GM19372 (cell line): ENCODE data around the gene COASY.

ENCODE experiments used
- ATAC-seq: cut with Tn5 transposase; IDR thresholded peaks from one replicate; pipeline ENCODE4 v1.9.1; 2021; ENCODE audit warnings: mild to moderate bottlenecking, low read depth, moderate library complexity; ENCODE audit not compliant: unreplicated experiment

Gene COASY

DNA sequence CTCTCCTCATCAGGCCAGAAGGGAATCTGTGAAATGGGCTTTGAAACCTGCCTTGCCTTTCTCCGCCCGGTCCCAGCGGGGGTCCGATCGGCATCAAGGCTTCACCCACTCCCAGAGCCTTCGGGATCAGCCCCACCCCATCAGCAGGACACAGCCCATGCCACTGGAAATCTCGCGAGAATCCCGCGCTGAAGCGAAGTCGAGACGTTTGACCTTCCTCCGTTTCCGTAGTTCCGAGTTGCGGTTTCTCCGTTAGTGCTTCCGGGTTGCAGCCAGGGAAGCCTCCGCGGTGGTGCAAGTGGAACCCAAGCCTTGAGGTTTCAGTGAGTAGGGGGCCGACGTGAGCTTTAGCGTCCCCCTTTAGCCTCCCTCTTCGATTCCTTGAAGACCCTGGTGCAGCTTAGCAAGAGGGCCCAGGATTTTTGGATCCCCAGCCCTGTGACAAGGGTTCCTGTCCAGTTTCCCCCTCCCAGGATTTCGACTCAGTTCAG, at the start of gene COASY:
TSS of gene COASY (plus strand) at position 252 of the 491 bp plus-strand sequence. CDS start 475 bp downstream, outside the sequence.
- no peak for ATAC-seq

DNA sequence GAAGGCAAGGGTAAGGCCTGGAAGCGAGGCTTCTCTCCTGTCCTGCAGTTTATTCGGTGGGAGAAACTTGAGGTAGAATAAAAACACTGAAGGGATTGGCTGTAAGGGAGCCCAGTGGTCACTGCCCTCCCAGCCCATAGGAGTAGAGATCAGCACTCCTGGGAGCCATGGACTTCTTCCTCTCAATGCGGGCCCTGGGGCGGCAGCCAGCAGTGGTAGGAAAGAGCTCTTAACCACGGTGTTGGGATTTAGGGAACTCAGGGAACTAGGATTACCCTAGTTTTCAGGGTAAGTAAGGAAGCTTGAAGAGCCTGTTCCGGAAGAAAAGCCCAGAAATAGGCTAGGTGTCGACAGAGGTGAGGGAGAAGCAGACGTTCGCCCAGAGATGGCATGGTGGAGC, 49.7 kb upstream of the COASY start:
- ATAC-seq, result no peak

DNA sequence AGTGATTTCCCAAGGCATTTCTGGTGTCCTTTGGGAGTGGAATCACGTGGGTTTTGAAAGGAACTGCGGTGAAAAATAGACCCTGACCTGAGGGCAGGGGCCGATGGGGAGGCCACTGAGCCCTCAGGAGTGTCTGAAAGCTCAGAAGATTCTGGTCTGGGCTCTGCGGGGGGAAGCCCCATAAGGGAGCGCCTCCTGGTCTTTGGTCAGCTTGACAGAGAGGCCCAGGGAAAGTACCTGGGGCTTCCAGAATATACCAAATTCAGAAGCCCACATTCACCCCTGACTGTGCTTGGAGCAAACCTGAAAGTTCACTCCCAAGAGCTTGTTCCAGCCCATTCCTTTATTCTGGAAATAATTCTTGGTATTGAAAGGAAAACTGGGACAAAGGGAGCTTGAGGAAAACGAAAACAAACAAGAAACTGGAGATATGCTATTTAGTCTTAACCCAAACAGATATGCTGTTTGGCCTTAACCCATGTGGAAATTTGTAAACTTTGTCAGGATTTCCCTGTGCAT, 49.2 kb upstream of the COASY start:
- ATAC-seq, result no peak

DNA sequence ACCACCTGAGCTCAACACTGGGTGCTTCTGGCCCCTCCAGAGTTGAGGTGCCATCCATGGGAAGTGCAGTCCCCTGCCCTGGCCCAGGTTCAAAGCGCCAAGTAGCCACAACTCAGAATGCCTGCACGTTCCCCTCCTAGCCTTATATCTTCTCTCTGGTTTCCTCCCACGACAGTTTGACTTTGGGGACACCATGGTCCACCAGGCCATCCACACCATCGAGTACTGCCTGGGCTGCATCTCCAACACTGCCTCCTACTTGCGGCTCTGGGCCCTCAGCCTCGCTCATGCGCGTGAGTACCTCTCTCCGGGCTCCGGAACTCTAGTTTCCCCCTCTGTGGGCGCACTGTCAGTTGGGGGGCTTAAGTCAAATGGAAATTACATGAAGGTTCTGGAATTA, 48.3 kb upstream of the COASY start:
- no peak for ATAC-seq

- no peak for ATAC-seq
Measured at GRCh38 chr17:42514279-42514678, 47.7 kb upstream of the COASY start.

GRCh38 chr17:42514867-42515266, 47.1 kb upstream of the COASY start:
- ATAC-seq, result no peak

DNA sequence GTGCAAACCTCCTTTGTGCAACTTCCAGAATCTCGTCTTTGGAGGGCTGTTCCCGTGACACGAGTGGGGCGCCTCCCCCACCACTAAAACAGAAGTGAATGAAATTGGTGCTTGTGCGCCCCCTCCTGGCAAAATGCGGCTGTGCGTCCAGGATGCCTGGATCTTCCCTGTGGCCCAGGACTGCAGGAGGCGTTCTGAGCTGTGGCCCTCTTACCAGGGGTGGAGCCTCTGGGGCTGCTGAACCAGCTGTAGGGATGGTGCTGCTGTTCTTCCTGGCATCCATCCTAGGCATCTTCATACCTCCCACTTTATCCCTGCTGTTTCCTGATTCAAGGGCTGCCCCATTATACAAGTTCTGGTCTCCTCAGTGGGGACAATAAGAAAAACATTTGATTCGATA, 44.4 kb upstream of the COASY start:
- ATAC-seq, result no peak

DNA sequence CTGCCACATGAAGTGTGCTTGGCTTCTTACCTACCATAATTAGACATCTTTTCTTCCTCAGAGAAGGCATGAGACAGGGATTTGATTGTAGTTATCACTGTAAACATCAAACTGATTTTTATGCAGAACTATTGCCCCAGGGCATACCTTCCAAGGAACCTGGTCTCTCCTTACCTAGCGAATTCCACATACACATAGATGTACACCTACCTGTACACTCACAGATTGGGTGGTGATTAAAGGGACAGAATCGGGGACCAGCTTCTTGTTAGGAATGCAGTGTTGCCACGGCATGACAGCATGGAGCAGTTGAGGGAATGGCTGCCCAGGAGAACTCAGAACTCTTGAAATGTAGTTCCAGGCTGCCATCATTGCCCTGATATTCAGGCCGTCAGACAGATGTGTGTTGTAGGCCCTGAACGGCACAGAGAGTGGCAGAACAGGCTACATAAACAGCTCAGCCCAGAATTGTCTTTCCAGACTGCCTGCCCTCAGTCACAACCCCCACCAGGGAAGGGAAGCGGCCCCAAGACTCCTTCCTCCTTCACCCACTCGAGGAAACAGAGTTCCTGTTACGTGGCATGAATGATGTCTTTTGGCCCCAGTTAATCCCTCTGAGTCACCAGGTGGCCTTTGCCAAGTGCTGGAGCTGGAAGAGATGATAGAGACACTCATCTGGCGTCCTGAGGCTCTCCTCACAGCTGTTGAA, 43.7 kb upstream of the COASY start:
- no peak for ATAC-seq

DNA sequence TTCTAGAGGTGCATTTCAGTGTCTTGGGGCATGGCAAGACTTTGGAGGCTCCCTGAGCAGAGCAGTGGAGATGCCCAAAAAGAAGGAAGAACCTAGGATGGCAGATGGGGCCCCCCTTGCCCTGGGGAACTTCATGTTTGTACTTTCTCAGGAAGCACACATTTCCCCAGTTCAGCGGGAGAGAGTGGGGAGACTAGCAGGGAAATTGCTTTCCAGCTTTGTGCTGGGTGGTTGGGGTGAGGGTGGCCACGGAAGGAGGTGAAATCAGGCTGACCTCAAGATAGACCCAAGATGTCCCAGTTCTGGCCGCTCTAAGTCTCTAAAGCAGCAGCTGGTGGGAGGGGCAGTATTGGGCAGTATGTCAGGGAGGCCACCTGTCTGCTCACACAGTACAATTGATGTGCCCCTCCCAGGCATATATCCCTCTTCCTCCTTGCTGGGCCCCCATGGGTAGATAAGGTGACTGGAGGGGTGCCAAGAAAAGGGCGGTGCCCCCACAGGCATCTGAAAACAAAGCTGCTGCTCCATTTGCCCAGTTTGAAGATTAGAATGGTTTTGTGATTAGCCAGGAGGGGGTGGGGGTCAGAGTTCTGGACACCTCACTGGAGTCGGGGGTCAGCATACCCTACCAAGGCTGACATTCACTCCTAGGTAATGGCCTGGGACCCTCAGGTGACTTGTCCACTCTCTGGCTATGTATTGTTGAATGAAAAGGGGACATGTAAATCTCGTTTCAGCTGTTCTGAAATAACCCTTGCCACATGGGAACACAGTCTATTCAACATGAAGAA, 43.0 kb upstream of the COASY start:
- ATAC-seq, result no peak

DNA sequence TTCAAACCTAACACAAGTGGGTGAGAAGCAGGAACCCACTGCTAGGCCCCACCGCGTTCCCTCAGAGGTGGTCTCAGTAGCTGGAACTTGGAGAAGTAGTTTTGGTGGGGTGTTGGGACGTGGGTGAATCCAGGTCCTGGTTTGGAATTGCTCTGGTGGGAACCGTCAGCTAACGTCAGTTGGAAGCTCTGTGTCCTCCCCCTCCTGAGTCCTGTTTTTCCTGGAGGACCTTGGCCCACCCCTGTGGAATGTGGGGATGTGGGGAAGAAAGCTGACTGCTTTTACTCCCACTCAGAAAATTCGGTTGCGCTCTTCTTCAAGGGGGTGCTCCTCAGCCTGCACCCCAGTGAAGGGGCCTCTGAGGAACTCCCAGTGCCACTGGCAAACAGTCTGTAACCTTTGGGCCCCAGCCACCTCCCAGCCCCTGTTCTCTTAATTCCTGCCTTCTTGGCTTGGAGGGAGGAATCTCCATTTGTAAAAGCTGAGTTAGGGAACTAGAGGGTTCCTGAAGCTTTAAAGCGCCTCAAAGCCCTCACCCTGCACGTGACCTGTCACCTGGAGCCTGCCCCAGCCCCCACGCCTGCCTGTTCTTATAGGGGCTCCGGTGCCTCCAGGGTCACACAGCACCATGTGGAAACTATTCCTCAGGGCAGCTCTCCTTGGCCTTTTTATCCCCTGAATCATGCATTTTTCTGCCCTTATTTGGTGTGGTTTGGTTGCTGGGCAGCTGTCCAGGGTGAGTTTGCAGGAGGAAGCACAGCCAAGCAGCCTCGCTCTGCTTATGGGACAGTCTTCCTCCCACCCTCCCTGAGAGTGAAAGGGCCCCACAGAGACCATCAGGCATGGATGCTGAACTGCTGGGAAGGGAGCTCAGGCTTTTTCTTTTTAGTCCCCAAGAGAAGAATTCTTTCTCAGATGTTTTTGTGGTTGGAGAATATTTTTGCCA, 42.1 kb upstream of the COASY start:
- no peak for ATAC-seq

DNA sequence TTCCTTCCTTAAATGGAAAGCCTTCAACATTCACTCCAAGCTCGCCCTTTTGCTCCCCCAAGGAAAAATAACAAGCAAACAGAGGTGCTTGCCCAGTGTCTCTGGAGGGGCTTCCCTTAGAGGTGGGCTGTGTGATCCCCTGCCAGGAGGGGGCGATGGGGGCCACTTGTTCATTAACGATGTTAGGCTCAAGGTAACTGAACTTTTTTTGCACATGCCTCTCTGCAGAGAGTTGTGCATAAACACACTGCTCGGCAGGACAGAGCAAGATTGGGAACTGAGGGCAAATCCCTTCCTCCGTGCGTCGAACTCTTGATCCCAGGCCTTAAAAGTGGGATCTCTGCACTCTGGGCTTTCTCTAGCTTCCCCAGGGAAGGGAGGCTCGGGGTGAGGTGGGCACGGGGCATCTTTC, 41.4 kb upstream of the COASY start:
- ATAC-seq, result no peak

DNA sequence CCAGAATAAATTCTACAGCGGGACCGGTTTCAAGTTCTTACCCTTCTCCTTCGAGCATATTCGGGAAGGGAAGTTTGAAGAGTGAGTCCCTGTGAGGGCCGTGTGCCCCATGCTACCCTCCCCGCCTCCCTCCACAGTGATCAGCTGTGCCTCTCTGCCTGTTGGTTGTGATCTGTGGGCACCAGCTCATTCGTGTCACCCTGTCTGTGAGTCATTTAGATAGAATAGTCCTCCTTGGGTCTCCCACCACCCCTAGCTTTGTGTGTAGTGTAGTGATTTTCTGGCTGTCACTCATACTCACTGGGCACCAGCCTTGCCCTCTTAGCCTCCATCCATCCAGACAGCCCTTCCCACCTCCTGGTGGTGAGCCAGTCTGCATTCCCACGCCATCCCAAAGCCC, 40.9 kb upstream of the COASY start:
- ATAC-seq, result no peak

- no peak for ATAC-seq
Measured at GRCh38 chr17:42521666-42522262, 40.2 kb upstream of the COASY start.

DNA sequence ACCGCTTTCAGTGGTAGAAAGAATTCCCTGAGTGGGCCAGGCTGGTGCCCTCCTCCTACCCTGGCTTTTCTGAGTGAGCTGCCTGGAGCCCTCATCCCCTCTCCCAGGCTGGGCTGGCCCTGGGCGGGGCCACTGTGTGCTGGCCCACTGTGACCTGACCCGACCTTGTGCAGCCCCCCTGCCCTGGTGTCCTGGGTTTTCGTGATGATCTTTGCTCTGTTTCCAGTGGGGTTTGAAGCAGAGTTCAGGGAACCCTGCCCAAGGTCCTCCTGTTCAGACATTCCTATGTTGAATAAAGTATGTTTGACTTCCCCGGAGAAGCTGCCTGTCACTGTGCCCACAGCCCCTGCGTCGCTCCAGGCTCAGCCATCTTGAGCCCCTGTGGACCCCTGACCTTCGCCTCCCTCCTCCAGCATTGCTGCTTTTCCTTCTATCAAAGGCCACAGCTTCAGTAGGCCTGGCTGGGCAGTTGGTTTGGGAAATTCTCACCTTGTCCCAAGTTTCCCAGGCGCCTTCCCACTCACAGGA, 39.6 kb upstream of the COASY start:
- no peak for ATAC-seq

DNA sequence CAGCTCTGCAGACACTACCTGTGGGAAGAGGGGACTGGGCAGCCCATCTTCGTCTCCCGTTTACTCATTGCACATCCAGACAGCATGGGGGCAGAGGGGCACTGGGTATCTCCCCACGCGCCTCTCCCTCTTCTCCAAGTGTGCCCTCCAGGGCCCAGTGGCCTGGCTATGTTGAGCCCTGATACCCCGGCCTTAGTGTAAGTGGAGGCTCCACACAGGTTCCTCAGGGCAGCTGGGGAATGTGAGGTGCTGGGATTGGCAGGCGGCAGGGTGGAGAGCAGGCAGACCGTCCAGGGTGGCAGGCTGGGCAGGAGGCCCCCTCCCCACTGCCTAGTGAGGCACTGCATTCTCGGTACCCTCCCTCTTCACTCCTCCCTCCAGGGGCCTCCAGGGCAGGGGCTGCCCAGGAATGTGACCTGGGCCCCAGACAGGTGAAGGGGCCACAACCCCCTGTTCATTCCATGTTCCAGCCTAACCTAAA, 39.1 kb upstream of the COASY start:
- ATAC-seq, result no peak

- ATAC-seq, result no peak
Measured at GRCh38 chr17:42525221-42525620, 36.7 kb upstream of the COASY start.

DNA sequence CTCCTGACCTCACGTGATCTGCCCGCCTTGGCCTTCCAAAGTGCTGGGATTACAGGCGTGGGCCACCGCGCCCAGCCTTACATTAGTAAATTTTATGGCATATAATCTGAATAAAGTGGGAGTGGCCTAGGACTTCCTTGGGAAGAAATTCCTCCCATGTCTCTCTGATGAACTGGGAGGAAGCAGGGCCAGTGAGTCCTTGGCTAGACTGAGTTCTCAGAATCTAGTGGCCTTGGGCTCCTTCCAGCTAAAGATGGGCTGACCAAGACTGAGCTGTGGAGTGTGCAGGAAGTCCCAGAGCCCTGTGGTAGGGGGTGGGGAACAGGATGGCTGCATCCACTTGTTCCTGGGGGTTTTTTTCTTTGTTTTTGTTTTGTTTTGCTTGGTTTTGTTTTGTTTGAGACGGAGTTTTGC, 35.9 kb upstream of the COASY start:
- no peak for ATAC-seq

GRCh38 chr17:42527932-42528331, 34.0 kb upstream of the COASY start:
- no peak for ATAC-seq

DNA sequence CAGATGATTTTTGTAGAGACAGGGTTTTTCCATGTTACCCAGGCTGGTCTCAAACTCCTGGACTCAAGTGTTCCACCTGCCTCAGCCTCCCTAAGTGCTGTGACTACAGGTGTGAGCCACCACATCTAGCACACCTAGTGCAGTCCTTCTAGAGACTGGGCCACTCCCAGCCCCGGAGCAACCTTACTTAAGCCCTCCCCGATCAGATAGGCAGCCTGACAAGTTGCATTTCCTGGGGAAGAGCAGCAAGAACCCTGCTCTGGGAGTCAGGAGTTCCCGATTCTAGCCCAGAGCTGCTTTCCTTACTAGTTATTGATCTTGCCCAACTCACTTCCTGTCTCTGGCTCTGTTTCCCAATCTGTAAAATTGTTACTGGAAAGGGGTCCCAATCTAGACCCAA, 32.9 kb upstream of the COASY start:
- ATAC-seq, result no peak

GRCh38 chr17:42530952-42531454, 30.9 kb upstream of the COASY start:
- ATAC-seq, result no peak
